Measurements from ENCODE around the gene MYDGF.

MYDGF gene

DNA sequence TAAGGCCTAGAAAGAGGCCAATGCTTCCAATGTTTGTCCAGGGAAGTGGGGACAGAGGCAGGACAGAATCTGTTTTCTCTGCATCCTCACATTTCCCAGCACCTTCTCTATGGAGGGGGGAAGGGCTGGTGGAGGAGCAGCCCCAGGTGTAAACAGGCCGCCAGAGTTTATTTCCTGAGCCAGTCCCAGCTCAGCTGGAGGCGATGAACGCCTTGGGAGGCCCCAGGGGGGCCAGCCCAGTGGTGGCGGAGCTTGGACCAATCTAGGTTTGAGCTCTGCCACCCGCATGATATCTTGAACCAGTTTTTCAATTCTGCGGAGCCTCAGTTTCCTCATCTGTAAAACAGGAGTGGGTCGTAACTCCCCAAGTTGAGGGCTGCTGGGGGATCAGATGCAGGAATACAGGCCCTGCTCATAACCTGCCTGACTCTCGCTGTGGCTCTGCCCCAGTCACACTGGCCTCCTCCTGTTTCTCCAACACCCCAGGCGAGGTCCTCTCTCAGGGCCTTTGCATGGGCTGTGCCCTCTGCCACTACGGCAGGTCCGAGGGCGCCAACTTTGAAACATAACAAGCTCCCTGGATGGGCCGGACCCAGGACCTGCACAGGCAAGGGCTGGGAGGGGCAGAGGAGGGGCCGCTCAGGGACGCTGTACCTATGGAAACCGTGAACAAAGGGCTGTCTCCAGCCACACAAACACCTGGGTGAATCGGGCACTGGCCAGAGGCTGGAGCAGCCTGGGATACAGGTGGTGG is 29.7 kb downstream of the MYDGF start:
- DNase-seq (ENCODE audit: low read depth) = no peak

- no peak for DNase-seq (ENCODE audit: low read depth)
Measured at GRCh38 chr19:4639531-4640246, 30.5 kb downstream of the MYDGF start.

DNA sequence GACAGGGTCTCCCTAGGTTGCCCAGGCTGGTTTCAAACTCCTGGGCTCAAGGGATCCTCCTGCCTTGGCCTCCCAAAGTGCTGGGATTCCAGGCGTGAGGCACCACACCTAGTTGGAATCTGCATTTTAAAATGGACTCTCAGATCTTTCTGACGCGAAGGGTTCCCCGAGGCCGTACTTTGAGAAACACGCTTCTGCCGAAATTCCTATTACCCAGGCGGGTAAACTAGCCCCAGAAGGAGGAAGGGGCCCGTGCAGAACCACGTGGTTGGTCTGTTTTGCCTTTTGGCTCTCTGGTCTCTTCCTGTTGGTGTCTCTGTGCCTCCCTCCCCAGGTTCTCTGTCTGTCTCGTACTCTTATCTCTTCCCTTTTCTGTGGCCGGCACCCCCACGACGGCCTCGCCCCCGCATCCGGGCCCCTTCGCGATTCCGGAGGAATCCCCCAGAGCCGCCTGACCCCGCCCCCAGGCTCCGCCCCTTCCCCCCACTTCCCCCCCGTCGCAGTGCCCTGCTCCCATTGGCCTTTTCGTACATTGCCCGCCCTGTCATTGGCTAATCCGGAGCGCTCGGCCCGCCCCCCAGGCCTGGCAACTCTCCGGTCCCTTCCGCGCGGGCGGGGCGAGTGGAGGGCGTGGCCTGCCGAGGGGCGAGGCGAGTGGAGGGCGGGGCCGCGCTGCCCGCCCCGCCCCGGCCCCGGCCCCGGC is 31.2 kb downstream of the MYDGF start, which contains the start of gene TNFAIP8L1:
TNFAIP8L1 (plus strand) TSS at position 689 of the 703 bp plus-strand sequence. CDS start 12,354 bp downstream, outside the sequence.
- peak; percentile 99 for DNase-seq (ENCODE audit: low read depth)

GRCh38 chr19:4638317-4638716 is 31.8 kb downstream of the MYDGF start:
- no peak for DNase-seq (ENCODE audit: low read depth)

DNA sequence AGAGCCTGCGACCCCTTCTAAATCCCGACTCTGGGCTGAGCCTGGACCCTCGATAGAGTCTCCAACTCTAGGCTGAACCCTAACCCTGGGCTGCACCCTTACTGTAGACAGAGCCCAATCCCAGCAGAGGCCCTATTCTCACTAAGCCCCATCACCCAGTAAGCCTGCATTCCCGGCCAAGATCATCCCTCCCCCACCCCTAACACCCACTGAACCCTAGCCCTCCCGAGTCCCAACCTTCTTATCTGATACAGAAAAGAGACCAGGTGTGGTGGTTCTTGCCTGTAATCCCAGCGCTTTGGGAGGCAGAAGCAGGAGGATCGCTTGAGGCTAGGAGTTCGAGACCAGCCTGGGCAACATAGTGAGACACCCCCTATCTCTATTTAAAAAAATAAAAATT is 33.4 kb downstream of the MYDGF start:
- DNase-seq (ENCODE audit: low read depth) = no peak

DNA sequence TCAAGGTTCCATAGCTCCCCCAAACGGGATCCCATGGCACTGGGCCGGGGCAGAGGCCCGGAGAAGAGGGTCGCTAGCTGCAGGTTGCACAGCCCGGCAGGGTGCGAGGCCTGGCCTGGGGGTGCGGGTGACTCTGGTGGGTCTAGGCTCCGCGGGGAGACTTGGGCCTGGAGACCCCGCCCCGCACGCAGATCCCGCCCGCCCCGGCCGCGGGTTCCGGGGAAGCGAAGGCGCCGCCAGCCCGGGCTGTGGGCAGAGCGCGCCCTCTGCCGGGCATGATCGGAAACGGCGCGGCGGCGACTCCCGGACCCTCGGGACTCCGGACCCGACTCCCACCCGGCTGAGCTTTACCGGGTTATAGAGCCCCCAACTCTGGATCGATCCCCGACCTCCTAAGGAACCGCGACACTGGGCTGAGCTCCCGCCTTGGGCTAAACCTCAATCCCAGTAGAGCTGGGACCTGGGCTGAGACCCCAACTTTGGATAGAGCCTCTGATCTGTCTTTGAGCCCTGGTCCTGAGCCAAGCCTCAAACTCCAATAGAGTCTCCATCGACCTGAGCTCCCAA is 33.9 kb downstream of the MYDGF start:
- peak; percentile 65 for DNase-seq (ENCODE audit: low read depth)

GRCh38 chr19:4635754-4636116 is 34.4 kb downstream of the MYDGF start:
- no peak for DNase-seq (ENCODE audit: low read depth)

GRCh38 chr19:4633140-4633967 is 36.8 kb downstream of the MYDGF start:
- DNase-seq (ENCODE audit: low read depth) = no peak

GRCh38 chr19:4624733-4625362 is 45.3 kb downstream of the MYDGF start:
- no peak for DNase-seq (ENCODE audit: low read depth)

DNA sequence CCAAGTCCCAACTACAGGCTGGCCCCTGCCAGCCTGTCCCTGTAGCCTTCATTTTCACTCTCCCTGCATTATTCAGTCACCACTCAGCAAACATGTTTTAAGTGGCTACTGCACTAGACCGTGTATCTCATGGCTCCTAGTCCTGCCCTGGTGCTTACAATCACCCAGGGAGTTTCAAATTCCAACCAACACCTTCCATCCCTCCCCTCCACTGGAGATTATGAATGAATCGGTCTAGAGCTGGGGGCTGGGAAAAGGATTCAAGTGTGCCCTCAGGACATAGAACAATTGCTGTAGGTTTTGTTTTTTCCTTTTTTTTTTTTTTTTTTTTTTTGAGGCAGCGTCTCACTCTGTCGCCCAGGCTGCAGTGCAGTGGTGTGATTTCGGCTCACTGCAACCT is 45.8 kb downstream of the MYDGF start:
- DNase-seq (ENCODE audit: low read depth) = no peak

- DNase-seq (ENCODE audit: low read depth) = no peak
Measured at GRCh38 chr19:4622695-4623421, 47.3 kb downstream of the MYDGF start.

DNA sequence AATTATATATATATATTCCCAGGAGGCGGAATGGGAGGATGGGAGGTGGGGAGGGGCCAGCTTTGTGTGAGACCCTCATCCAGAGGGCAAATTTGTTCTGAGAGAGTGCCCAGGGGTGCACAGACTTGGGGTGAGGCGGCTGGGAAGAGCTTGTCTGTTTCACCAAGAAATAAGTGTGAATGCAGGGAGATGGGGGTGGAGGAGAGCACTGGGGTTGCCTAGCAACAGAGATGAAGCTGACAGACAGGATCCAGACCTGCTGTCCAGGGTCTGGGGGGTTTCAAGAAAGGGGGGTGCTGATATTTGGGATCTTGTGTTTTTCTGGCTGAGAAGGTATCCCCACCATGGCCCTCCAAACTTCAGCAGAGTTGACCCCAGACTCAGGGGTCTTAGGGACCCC is 49.5 kb downstream of the MYDGF start:
- no peak for DNase-seq (ENCODE audit: low read depth)

DNA sequence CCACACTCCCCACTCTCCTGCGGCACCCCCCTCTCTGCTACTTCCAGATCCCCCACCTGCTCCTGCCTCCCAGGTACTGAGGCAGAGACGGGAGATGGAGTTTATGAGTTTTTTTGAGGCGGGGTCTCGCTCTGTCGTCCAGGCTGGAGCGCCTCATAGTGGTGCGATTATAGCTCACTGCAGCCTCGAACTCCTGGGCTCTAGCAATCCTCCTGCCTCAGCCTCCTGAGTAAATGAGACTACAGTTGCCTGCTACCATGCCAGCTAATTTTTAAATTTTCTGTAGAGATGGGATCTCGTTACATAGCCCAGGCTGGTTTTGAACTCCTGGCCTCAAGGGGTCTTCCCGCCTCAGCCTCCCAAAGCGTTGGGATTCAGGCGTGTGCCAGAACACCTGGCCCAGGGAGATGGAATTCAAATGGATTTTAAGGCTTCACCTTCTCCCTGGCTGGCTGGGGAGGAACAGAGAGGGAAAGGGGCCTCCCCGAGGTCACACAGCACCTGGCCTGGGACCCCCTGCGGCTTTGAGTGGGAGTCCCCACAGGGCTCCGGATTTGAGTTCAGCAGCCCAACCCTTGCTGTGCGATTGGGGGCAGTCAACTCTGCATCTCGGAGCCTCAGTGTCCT is 50.4 kb downstream of the MYDGF start:
- DNase-seq (ENCODE audit: low read depth) = no peak

DNA sequence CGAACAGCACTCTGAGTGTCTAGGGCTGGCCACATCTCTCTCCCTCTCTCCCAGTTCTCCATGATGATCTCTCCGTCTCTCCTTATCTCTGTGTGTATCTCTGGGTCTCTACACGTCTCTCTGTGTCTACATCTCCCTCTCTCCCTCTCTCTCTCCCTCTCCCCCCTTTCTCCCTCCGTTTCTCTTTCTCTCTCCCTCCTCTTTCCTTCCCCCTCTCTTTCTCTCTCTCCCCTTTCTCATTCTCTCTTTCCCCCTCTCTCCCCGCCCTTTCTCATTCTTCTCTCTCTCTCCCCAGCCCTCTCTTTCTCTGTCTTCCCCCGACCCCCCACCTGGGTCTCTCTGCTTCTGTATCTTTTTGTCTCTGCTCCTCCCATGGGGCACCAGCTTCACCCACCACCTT is 52.1 kb downstream of the MYDGF start:
- DNase-seq (ENCODE audit: low read depth) = no peak

DNA sequence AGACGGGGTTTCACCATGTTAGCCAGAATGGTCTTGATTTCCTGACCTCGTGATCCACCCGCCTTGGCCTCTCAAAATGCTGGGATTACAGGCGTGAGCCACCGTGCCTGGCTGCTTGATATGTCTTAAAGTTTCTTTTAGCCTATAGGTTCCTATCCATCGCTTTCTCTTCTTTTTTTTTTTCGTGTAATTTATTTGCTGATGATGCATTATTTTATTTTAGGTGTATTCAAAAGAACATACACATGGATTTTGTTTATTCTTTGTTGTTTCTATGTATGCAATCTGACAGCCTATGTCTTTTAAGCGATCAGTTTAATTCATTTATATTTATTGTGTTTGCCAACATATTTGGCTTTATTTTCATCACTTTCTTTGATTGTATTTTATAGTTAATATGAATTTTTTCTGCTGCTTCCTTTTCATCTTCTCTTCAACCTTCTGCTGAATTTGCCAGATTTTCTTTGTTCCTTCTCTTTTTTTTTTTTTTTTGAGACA is 56.8 kb downstream of the MYDGF start:
- DNase-seq (ENCODE audit: low read depth) = no peak

- DNase-seq (ENCODE audit: low read depth) = no peak
Measured at GRCh38 chr19:4609878-4610511, 60.1 kb downstream of the MYDGF start.
